AG09309 (cell line): ENCODE measurements around the gene FOXP1.

ENCODE experiments used
- DNase-seq: peaks from one replicate; pipeline ENCODE4 v3.0.0-alpha.2; 2010; ENCODE audit warnings: low read depth
- H3K4me3 ChIP-seq: 2 replicates; pipeline ENCODE4 v1.5.1; 2011; ENCODE audit warnings: mild to moderate bottlenecking, low read depth, low read length, moderate library complexity; ENCODE audit not compliant: control insufficient read depth
- CTCF ChIP-seq: IDR thresholded peaks from 2 replicates; pipeline ENCODE4 v1.5.1; 2011; ENCODE audit warnings: mild to moderate bottlenecking, low read depth, low read length, inconsistent platforms; ENCODE audit not compliant: insufficient read depth, control insufficient read depth; ENCODE audit errors: missing control alignments

FOXP1 gene

GRCh38 chr3:71146673-71147072 lies 436.9 kb downstream of the FOXP1 start:
- DNase-seq, result no peak
- H3K4me3 ChIP-seq, result no peak overlapping the region
- no peak for TF ChIP-seq CTCF

GRCh38 chr3:71145954-71146353 lies 437.6 kb downstream of the FOXP1 start:
- H3K4me3 ChIP-seq, result no peak overlapping the region
- no peak for DNase-seq
- no peak for TF ChIP-seq CTCF

- H3K4me3 ChIP-seq, result no peak overlapping the region
- no peak for DNase-seq
- TF ChIP-seq CTCF, result no peak
These were observed 438.8 kb downstream of the FOXP1 start for GRCh38 chr3:71144525-71145253.

- no peak for DNase-seq
- TF ChIP-seq CTCF, result no peak
- no peak overlapping the region for H3K4me3 ChIP-seq
These were observed 440.0 kb downstream of the FOXP1 start for GRCh38 chr3:71143493-71143892.

GRCh38 chr3:71142441-71143161 lies 440.9 kb downstream of the FOXP1 start:
- DNase-seq, result no peak
- H3K4me3 ChIP-seq, result no peak overlapping the region
- TF ChIP-seq CTCF, result no peak

DNA sequence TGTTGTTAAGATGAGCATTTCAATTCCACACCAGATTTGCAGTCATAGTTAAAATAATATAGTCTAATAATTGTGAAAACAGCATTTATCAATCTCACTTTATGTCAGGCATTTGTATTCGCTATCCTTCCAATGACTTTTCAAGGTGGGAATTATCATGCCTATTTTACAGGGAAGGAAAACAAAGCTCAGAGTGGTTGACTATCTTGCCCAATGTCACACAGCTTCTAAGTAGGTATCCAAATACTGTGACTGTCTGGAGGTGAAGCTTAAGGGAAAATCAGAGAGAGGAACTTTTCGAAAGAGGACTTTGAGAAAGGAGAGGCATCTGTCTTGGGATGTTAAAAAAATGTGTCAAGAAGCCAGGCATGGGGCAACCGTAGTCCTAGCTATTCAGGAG lies 443.1 kb downstream of the FOXP1 start:
- no peak for DNase-seq
- TF ChIP-seq CTCF, result no peak
- H3K4me3 ChIP-seq, result no peak overlapping the region
